K562 (cell line): ENCODE measurements around the gene SVEP1.

Experiments
- CEBPZ ChIP-seq: fragments of 150-350 bp; IDR thresholded peaks from 2 replicates; pipeline ENCODE4 v1.6.1; 2014; ENCODE audit warnings: low read depth, mild to moderate bottlenecking, low read length, borderline replicate concordance
- EHMT2 ChIP-seq: fragments of 450-650 bp; IDR thresholded peaks from 2 replicates; pipeline ENCODE4 v1.6.1; 2018; ENCODE audit warnings: antibody characterized with exemption
- EP300 ChIP-seq: IDR thresholded peaks from 2 replicates; pipeline ENCODE4 v1.6.1; 2012; ENCODE audit warnings: low read length, improper control_type of control experiment
- IRF2 ChIP-seq: sonication (generic); formaldehyde crosslinking; IDR thresholded peaks from 2 replicates; pipeline ENCODE4 v1.8.1; 2022; ENCODE audit warnings: mild to moderate bottlenecking, missing genetic modification reagents
- MAFK ChIP-seq: IDR thresholded peaks from 2 replicates; pipeline ENCODE4 v1.6.1; 2011; ENCODE audit warnings: low read length, improper control_type of control experiment
- POLR2A ChIP-seq: fragments of 450-650 bp; conservative IDR thresholded peaks from 2 replicates; pipeline ENCODE4 v1.6.1; 2016
- RBBP5 ChIP-seq: fragments of 200-600 bp; sonication (generic); IDR thresholded peaks from 2 replicates; pipeline ENCODE4 v1.6.1; 2012; ENCODE audit warnings: borderline replicate concordance, mild to moderate bottlenecking, low read length, control low read depth, inconsistent platforms; ENCODE audit not compliant: insufficient read depth, poor library complexity, severe bottlenecking
- RCOR1 ChIP-seq, 2 experiments: IDR thresholded peaks; 2 replicates each; pipeline ENCODE4 v1.6.1; 2012; ENCODE audit warnings: low read depth in 2 of 2, low read length in 2 of 2, borderline replicate concordance in 1 of 2, improper control_type of control experiment in 1 of 2
- SNIP1 ChIP-seq: fragments of 450-650 bp; IDR thresholded peaks from 2 replicates; pipeline ENCODE4 v1.7.1; 2017; ENCODE audit warnings: low read depth, mild to moderate bottlenecking
- TCF7 ChIP-seq: sonication (generic); IDR thresholded peaks from 2 replicates; pipeline ENCODE4 v1.6.1; 2016; ENCODE audit warnings: antibody characterized with exemption, borderline replicate concordance
- TCF7L2 ChIP-seq: fragments of 150-350 bp; IDR thresholded peaks from 2 replicates; pipeline ENCODE4 v1.6.1; 2016; ENCODE audit warnings: low read depth, mild to moderate bottlenecking, low read length, moderate library complexity
- TEAD4 ChIP-seq, 2 experiments: sonication (generic) in 1 of 2; formaldehyde crosslinking in 1 of 2; IDR thresholded peaks; 2 replicates each; pipeline versions ENCODE4 v1.6.1 to v1.8.0; 2012 to 2022; ENCODE audit warnings: borderline replicate concordance in 1 of 2, inconsistent platforms in 1 of 2, low read length in 1 of 2, mild to moderate bottlenecking in 1 of 2, missing genetic modification reagents in 1 of 2
- TF ChIP-seq, protein P1 (sequence below): fragments of 450-650 bp; IDR thresholded peaks from 2 replicates; pipeline ENCODE4 v1.6.1; 2018; ENCODE audit not compliant: partially characterized antibody

- TF ChIP-seq SNIP1 (no peak), CEBPZ (no peak), RCOR1 (IDR thresholded peaks at IDR 0.05; ENCODE audit: borderline replicate concordance in 1 of 2, low read depth in 2 of 2, low read length in 2 of 2) (no peak), MAFK (no peak), IRF2 (no peak), TCF7 (no peak), RBBP5 (no peak), TEAD4 (IDR thresholded peaks at IDR 0.05; ENCODE audit: low read length) (no peak), TEAD4 (CRISPR knock-in tag; IDR thresholded peaks at IDR 0.05; ENCODE audit: borderline replicate concordance) (no peak), EP300 (no peak), EHMT2 (no peak), TCF7L2 (no peak), POLR2A (no peak)
- TF ChIP-seq, protein P1, sequence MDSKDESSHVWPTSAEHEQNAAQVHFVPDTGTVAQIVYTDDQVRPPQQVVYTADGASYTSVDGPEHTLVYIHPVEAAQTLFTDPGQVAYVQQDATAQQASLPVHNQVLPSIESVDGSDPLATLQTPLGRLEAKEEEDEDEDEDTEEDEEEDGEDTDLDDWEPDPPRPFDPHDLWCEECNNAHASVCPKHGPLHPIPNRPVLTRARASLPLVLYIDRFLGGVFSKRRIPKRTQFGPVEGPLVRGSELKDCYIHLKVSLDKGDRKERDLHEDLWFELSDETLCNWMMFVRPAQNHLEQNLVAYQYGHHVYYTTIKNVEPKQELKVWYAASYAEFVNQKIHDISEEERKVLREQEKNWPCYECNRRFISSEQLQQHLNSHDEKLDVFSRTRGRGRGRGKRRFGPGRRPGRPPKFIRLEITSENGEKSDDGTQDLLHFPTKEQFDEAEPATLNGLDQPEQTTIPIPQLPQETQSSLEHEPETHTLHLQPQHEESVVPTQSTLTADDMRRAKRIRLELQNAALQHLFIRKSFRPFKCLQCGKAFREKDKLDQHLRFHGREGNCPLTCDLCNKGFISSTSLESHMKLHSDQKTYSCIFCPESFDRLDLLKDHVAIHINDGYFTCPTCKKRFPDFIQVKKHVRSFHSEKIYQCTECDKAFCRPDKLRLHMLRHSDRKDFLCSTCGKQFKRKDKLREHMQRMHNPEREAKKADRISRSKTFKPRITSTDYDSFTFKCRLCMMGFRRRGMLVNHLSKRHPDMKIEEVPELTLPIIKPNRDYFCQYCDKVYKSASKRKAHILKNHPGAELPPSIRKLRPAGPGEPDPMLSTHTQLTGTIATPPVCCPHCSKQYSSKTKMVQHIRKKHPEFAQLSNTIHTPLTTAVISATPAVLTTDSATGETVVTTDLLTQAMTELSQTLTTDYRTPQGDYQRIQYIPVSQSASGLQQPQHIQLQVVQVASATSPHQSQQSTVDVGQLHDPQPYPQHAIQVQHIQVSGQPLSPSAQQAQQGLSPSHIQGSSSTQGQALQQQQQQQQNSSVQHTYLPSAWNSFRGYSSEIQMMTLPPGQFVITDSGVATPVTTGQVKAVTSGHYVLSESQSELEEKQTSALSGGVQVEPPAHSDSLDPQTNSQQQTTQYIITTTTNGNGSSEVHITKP: no peak
Measured at GRCh38 chr9:110344821-110345220, 234.7 kb downstream of the SVEP1 start.
